ENCODE data around the gene CD34. TPM values are rescaled to one million over a fixed set of nuclear protein-coding genes. Genes with fewer than 3 reads are reported as not detected.
"Not testable (repeated sequence)": the region's sequence is repeated elsewhere in the genome, so short reads cannot be mapped to it uniquely, and the experiment has no call there.

Gene CD34
- under 1 TPM in 1 of 2 experiments, not detected in 1; 0.04 TPM for total RNA-seq

- ChIA-PET CTCF (interaction anchor here (0.6 to 1.9 kb wide), 3 partner anchors 26 to 53 kb away, joined by 3 to 5 read pairs (median 3); no protein-coding TSS in a partner anchor), POLR2A (no interaction called here)
Observed at GRCh38 chr1:207910591-207911354, at the start of gene CD34. Gene CD34 (minus strand): TSS chr1:207911125. CDS start chr1:207911080, 45 bp downstream.

- CTCF ChIA-PET, result interaction anchor here (0.8 to 9.3 kb wide), 2 partner anchors 75 to 163 kb away, joined by 4 to 105 read pairs; no protein-coding TSS in a partner anchor
- POLR2A ChIA-PET, result no interaction called here
Observed at GRCh38 chr1:207960346-207960745, 49.4 kb upstream of the CD34 start.

- CTCF ChIA-PET, result interaction anchor here (9.3 kb wide), 1 partner anchor 74 kb away, joined by 105 read pairs; no protein-coding TSS in a partner anchor
- POLR2A ChIA-PET, result no interaction called here
Observed at GRCh38 chr1:207959910-207960309, 49.0 kb upstream of the CD34 start.

- POLR2A ChIA-PET, result no interaction called here
- CTCF ChIA-PET, result interaction anchor here (9.3 kb wide), 1 partner anchor 74 kb away, joined by 105 read pairs; no protein-coding TSS in a partner anchor
Observed at GRCh38 chr1:207959141-207959825, 48.4 kb upstream of the CD34 start.

GRCh38 chr1:207958376-207959139 lies 47.6 kb upstream of the CD34 start:
- ChIA-PET POLR2A (no interaction called here), CTCF (interaction anchor here (9.3 kb wide), 1 partner anchor 73 kb away, joined by 105 read pairs; no protein-coding TSS in a partner anchor)

- CTCF ChIA-PET, result interaction anchor here (0.5 to 9.3 kb wide), 4 partner anchors 71 to 730 kb away, joined by 3 to 105 read pairs (median 4); no protein-coding TSS in a partner anchor
- POLR2A ChIA-PET, result no interaction called here
Observed at GRCh38 chr1:207956986-207957385, 46.1 kb upstream of the CD34 start.

GRCh38 chr1:207954104-207954503 lies 43.2 kb upstream of the CD34 start:
- POLR2A ChIA-PET, result no interaction called here
- CTCF ChIA-PET, result no interaction called here

GRCh38 chr1:207952617-207953542 lies 42.0 kb upstream of the CD34 start:
- CTCF ChIA-PET, result interaction anchor here (1.5 kb wide), 1 partner anchor 10 kb away, joined by 5 read pairs; no protein-coding TSS in a partner anchor
- POLR2A ChIA-PET, result no interaction called here

GRCh38 chr1:207951652-207952051 lies 40.7 kb upstream of the CD34 start:
- ChIA-PET CTCF (interaction anchor here (1.3 kb wide), 1 partner anchor 11 kb away, joined by 7 read pairs; no protein-coding TSS in a partner anchor), POLR2A (no interaction called here)

- ChIA-PET POLR2A (no interaction called here), CTCF (interaction anchor here (1.3 kb wide), 1 partner anchor 12 kb away, joined by 7 read pairs; no protein-coding TSS in a partner anchor)
Observed at GRCh38 chr1:207950750-207951149, 39.8 kb upstream of the CD34 start.

GRCh38 chr1:207949571-207950195 lies 38.8 kb upstream of the CD34 start:
- CTCF ChIA-PET, result no interaction called here
- POLR2A ChIA-PET, result no interaction called here

- ChIA-PET CTCF (no interaction called here), POLR2A (no interaction called here)
Observed at GRCh38 chr1:207948536-207949250, 37.8 kb upstream of the CD34 start.

GRCh38 chr1:207946756-207947155 lies 35.8 kb upstream of the CD34 start:
- ChIA-PET POLR2A (no interaction called here), CTCF (interaction anchor here (0.7 to 1.9 kb wide), 2 partner anchors 16 to 1565 kb away, joined by 3 to 7 read pairs; no protein-coding TSS in a partner anchor)

GRCh38 chr1:207944571-207944970 lies 33.6 kb upstream of the CD34 start:
- CTCF ChIA-PET, result no interaction called here
- POLR2A ChIA-PET, result no interaction called here

- CTCF ChIA-PET, POLR2A ChIA-PET: not testable (repeated sequence)
Observed at GRCh38 chr1:207942337-207942741, 31.4 kb upstream of the CD34 start.

- ChIA-PET CTCF (no interaction called here), POLR2A (no interaction called here)
Observed at GRCh38 chr1:207941665-207942064, 30.7 kb upstream of the CD34 start.

GRCh38 chr1:207938016-207938415 lies 27.1 kb upstream of the CD34 start:
- ChIA-PET POLR2A (no interaction called here), CTCF (no interaction called here)

- CTCF ChIA-PET, result no interaction called here
- POLR2A ChIA-PET, result no interaction called here
Observed at GRCh38 chr1:207937204-207937603, 26.3 kb upstream of the CD34 start.

Measured in activated CD8-positive, alpha-beta memory T cell treated with anti-CD3 and anti-CD28 coated beads for 36 hours (primary cell).